Measurements from ENCODE around the gene CDCP2. TPM values are rescaled to one million over a fixed set of nuclear protein-coding genes. Genes with fewer than 3 reads are reported as not detected.

Gene CDCP2
- total and polyA plus RNA-seq, 2 of the 8 experiments (the other 6 are each of a cell fraction or from before 2014, with no cell fraction given), result not detected

DNA sequence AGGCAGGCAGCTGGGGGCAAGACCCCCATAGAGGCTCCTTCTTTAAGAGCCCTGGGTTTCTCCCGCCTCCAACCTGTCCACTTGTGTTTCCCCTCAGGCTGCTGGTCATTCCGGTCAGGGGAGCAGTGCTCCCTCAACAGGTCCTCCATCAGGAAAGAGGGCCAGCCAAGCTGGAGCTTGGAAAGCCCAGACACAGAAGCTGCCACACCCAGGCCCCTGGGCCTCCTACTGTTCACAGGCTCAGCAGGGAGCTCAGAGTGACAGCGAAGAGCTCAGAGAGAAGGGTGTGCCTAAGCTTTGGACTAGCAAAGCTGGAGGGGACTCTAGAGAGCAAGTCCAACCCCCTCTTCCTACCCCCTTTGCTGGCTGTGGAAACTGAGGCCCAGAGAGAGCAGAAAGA lies 10.3 kb upstream of the CDCP2 start (continued):
- TF ChIP-seq GTF2F1 (IDR thresholded peaks at IDR 0.05; ENCODE audit: borderline replicate concordance, low read depth, low read length), result no peak
- TF ChIP-seq POLR2AphosphoS5 (IDR thresholded peaks at IDR 0.05; ENCODE audit: low read depth, low read length), result no peak
- no peak for TF ChIP-seq KDM1A (IDR thresholded peaks at IDR 0.05; ENCODE audit: borderline replicate concordance, low read length)
- TF ChIP-seq BACH1 (IDR thresholded peaks at IDR 0.05; ENCODE audit: low read length), result no peak
- TF ChIP-seq TAF1 (IDR thresholded peaks at IDR 0.05; ENCODE audit: low read depth, low read length), result no peak

Measured in H1 (cell line).